ENCODE results near the gene EEFSEC. TPM values are rescaled to one million over a fixed set of nuclear protein-coding genes. Genes with fewer than 3 reads are reported as not detected.

EEFSEC gene
- total and polyA plus RNA-seq, 10 donors: 8.5 to 19.2 (median 14.2) TPM

- H3K36me3 ChIP-seq: no peaks in the 10 kb centered on the region
- WGBS, 5 donors: 84 to 90% (median 89%) methylated on average over 7 of the region's 7 CpGs
Measured at GRCh38 chr3:128131897-128132646, 21.2 kb upstream of the EEFSEC start.

GRCh38 chr3:128133273-128133883 lies 19.9 kb upstream of the EEFSEC start:
- intact Hi-C loops (cut with DNase I; ENCODE audit: low total_unique reads): no loop called here
- WGBS, 5 donors: 78 to 93% (median 80%) methylated on average over 3 of the region's 3 CpGs
- Histone ChIP-seq H3K9me3 (peaks cover 0 to 4% (median 0%) of the 10 kb centered on the region in 8 donors), H3K36me3 (no peaks in the 10 kb centered on the region), H3K27ac (no peak overlapping the region), H3K27me3 (replicated peaks in 1 of 7) (no peaks in the 10 kb centered on the region), H3K4me1 (no peaks in the 10 kb centered on the region), H3K4me3 (no peak overlapping the region)
- TF ChIP-seq POLR2A (IDR thresholded peaks at IDR 0.05) (no peak), CTCF (IDR thresholded peaks at IDR 0.05 in 8 of 11, conservative IDR thresholded peaks at IDR 0.05 in 3 of 11) (peak; percentile 32 to 84 (median 61))
- DNase-seq: no peak

More at GRCh38 chr3:128131897-128132646, 21.2 kb upstream of the EEFSEC start:
- intact Hi-C loops (cut with DNase I; ENCODE audit: low total_unique reads): no loop called here
- no peak for DNase-seq
- H3K4me1 ChIP-seq: no peaks in the 10 kb centered on the region
- no peaks in the 10 kb centered on the region for H3K27me3 ChIP-seq (replicated peaks in 1 of 7)
- no peak for TF ChIP-seq POLR2A (IDR thresholded peaks at IDR 0.05)
- TF ChIP-seq POLR2AphosphoS5 (IDR thresholded peaks at IDR 0.05): no peak
- TF ChIP-seq CTCF (IDR thresholded peaks at IDR 0.05 in 8 of 11, conservative IDR thresholded peaks at IDR 0.05 in 3 of 11): no peak
- H3K27ac ChIP-seq: no peak overlapping the region
- H3K4me3 ChIP-seq: no peak overlapping the region
- H3K9me3 ChIP-seq: peaks cover 0 to 4% (median 0%) of the 10 kb centered on the region in 8 donors

- Histone ChIP-seq H3K36me3 (no peaks in the 10 kb centered on the region), H3K27ac (no peak overlapping the region), H3K9me3 (no peaks in the 10 kb centered on the region), H3K27me3 (replicated peaks in 1 of 7) (no peaks in the 10 kb centered on the region), H3K4me3 (no peak overlapping the region), H3K4me1 (peaks cover 0 to 13% (median 0%) of the 10 kb centered on the region in 6 donors)
- WGBS, 5 donors: 84 to 97% (median 91%) methylated on average over 3 to 4 of the region's 4 CpGs
- TF ChIP-seq POLR2A (IDR thresholded peaks at IDR 0.05): no peak
- no peak for TF ChIP-seq POLR2AphosphoS5 (IDR thresholded peaks at IDR 0.05)
- no peak for TF ChIP-seq CTCF (IDR thresholded peaks at IDR 0.05 in 8 of 11, conservative IDR thresholded peaks at IDR 0.05 in 3 of 11)
- intact Hi-C loops (cut with DNase I; ENCODE audit: low total_unique reads): no loop called here
- no peak for DNase-seq
Measured at GRCh38 chr3:128143496-128143895, 9.8 kb upstream of the EEFSEC start.

GRCh38 chr3:128144512-128145187 lies 8.6 kb upstream of the EEFSEC start:
- peaks cover 0 to 13% (median 0%) of the 10 kb centered on the region in 6 donors for H3K4me1 ChIP-seq
- no peak for DNase-seq
- no peaks in the 10 kb centered on the region for H3K36me3 ChIP-seq
- WGBS, 5 donors: 68 to 88% (median 70%) methylated on average over 5 of the region's 5 CpGs
- no peak for TF ChIP-seq POLR2A (IDR thresholded peaks at IDR 0.05)
- TF ChIP-seq POLR2AphosphoS5 (IDR thresholded peaks at IDR 0.05): no peak
- no peak for TF ChIP-seq CTCF (IDR thresholded peaks at IDR 0.05 in 8 of 11, conservative IDR thresholded peaks at IDR 0.05 in 3 of 11)
- no peak overlapping the region for H3K4me3 ChIP-seq
- peak overlapping the region in 4 of 8 donors; percentile 31 to 60 (median 52) for H3K27ac ChIP-seq
- H3K27me3 ChIP-seq (replicated peaks in 1 of 7): no peaks in the 10 kb centered on the region
- no peaks in the 10 kb centered on the region for H3K9me3 ChIP-seq
- intact Hi-C loops (cut with DNase I; ENCODE audit: low total_unique reads): no loop called here
